ES-I3 (cell line): Measurements from ENCODE around the gene MTX1.
"Not testable (repeated sequence)": the region's sequence is repeated elsewhere in the genome, so short reads cannot be mapped to it uniquely, and the experiment has no call there.

Experiments used
- H3K36me3 ChIP-seq: 2 replicates; pipeline ENCODE4 v1.6.1; 2013; ENCODE audit warnings: mild to moderate bottlenecking, low read length, control low read depth, moderate library complexity; ENCODE audit not compliant: insufficient read depth
- H3K4me1 ChIP-seq: 2 replicates; pipeline ENCODE4 v1.6.1; 2013; ENCODE audit warnings: mild to moderate bottlenecking, control low read depth, low read length; ENCODE audit not compliant: insufficient read depth
- H3K9ac ChIP-seq: 2 replicates; pipeline ENCODE4 v1.6.1; 2013; ENCODE audit warnings: low read depth, mild to moderate bottlenecking, low read length, moderate library complexity
- H3K9me3 ChIP-seq: 2 replicates; pipeline ENCODE4 v1.6.1; 2013; ENCODE audit warnings: mild to moderate bottlenecking, low read length, moderate library complexity; ENCODE audit not compliant: control insufficient read depth, insufficient read depth

The MTX1 gene, protein sequence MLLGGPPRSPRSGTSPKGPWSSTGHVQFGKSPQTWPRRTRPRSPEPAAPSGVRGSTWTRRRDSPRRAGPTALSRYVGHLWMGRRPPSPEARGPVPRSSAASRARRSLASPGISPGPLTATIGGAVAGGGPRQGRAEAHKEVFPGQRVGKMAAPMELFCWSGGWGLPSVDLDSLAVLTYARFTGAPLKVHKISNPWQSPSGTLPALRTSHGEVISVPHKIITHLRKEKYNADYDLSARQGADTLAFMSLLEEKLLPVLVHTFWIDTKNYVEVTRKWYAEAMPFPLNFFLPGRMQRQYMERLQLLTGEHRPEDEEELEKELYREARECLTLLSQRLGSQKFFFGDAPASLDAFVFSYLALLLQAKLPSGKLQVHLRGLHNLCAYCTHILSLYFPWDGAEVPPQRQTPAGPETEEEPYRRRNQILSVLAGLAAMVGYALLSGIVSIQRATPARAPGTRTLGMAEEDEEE

DNA sequence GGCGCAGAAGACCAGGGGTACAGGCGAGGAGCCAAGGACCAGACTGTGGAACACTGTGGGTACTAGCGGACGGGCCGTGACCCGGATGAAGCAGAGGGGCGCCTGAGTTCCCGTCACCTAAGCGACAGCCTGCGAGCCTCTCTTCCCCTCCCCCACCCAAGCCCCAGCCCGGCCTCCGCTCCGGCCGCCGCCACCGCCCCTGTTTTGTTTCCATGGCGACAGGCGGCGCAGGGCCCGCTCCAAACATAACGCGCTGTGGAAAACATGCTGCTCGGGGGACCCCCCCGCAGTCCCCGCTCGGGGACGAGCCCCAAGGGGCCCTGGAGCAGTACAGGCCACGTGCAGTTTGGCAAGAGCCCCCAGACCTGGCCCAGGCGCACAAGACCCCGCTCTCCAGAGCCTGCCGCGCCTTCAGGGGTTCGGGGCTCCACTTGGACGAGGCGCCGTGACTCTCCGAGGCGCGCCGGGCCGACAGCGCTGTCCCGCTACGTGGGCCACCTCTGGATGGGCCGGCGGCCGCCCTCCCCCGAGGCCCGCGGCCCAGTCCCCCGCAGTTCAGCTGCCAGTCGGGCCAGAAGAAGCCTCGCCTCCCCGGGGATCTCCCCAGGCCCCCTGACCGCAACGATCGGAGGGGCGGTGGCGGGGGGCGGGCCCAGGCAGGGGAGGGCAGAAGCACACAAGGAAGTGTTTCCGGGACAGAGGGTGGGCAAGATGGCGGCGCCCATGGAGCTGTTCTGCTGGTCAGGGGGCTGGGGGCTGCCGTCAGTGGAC, at the start of gene MTX1:
Gene MTX1 (plus strand): TSS at position 155 of the 771 bp plus-strand sequence. CDS start 110 bp downstream, at position 265.
- Histone ChIP-seq H3K9ac (peak within 1 kb of the TSS; percentile 59), H3K36me3 (no peaks in the 10 kb centered on the region; the same call in 1 of the 2 replicates), H3K9me3 (no peaks in the 10 kb centered on the region), H3K4me1 (0 out of 2 replicates have a peak, but pooled peaks cover 5% of the 10 kb centered on the region)

DNA sequence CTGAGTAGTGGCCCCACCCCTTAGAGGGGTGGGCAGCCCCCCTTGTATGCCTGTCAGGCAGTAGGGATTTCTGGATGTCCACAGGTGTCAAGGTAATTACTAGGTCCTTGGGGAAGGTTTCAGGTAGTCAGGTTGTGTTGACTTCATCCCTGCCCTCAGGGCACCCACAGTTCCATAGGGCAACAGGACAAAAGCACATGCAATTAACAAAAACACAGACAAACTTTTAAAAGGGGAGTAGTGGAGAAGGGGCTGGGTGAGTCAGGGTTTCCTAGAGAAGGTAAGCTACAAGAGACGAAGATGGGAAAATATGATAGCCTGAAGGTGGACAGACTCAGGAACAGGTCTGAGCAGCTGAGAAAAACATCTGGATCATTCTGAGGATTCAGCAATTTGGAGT, 49.5 kb upstream of the MTX1 start:
- H3K36me3 ChIP-seq, result no peaks in the 10 kb centered on the region
- H3K4me1 ChIP-seq, result no peaks in the 10 kb centered on the region

GRCh38 chr1:155160128-155160527, 48.4 kb upstream of the MTX1 start:
- no peaks in the 10 kb centered on the region for H3K36me3 ChIP-seq
- no peaks in the 10 kb centered on the region for H3K4me1 ChIP-seq
- H3K9ac ChIP-seq, result no peak overlapping the region
- no peaks in the 10 kb centered on the region for H3K9me3 ChIP-seq

More for the DNA sequence above, 49.5 kb upstream of the MTX1 start:
- no peak overlapping the region for H3K9ac ChIP-seq
- no peaks in the 10 kb centered on the region for H3K9me3 ChIP-seq

GRCh38 chr1:155162631-155163030, 45.9 kb upstream of the MTX1 start:
- H3K9me3 ChIP-seq, H3K36me3 ChIP-seq, H3K4me1 ChIP-seq, H3K9ac ChIP-seq: not testable (repeated sequence)

DNA sequence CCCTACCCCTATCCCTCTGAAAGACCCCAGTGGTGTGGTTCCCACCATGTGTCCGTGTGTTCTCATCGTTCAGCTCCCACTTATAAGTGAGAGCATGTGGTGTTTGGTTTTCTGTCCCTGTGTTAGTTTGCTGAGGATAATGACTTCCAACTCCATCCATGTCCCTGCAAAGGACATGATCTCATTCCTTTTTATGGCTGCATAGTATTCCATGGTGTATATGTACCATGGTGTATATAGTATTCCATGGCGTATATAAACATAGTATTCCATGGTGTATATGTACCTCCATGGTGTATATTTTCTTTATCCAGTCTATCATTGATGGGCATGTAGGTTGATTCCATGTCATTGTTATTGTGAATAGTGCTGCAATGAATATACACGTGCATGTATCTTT, 44.7 kb upstream of the MTX1 start:
- H3K4me1 ChIP-seq, H3K9ac ChIP-seq, H3K36me3 ChIP-seq: not testable (repeated sequence)

DNA sequence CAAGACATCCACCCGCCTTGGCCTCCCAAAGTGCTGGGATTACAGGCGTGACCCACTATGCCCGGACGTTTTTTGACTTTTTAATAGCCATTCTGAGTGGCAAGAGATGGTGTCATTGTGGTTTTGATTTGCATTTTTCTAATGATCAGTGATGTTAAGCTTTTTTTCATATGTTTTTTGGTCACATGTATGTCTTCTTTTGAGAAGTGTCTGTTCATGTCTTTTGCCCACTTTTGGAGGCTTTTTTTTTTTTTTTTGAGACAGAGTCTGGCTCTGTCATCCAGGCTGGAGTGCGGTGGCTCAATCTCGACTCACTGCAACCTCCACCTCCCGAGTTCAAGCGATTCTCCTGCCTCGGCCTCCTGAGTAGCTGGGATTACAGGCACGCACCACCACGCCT, 43.9 kb upstream of the MTX1 start:
- H3K9me3 ChIP-seq, H3K36me3 ChIP-seq, H3K9ac ChIP-seq, H3K4me1 ChIP-seq: not testable (repeated sequence)

More for the DNA sequence above, 44.7 kb upstream of the MTX1 start:
- not testable (repeated sequence) for H3K9me3 ChIP-seq

DNA sequence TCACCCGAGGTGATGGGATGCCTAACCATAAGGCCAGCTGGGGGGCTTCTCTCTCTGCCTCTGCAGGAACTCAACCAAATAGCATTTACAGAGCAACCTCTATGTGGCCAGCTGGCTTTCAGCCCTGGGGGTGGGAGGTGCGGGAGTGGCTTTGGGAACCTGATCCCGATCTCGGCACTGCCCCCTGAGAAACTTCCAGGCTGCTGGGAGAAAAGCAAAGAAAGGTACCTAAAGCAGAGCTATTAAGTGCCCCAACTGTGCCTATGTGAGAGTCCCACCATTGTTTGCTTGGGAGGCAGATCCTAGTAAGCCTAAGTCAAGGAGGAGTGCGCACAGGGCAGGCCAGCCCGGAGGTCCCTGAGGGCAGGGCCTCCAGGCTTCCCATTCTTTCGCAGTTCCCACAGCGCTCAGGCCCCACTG, 42.4 kb upstream of the MTX1 start:
- peak overlapping the region; percentile 28; the same call in 1 of the 2 replicates for H3K9ac ChIP-seq
- H3K9me3 ChIP-seq, result no peaks in the 10 kb centered on the region
- peaks cover 4% of the 10 kb centered on the region; the same call in 1 of the 2 replicates for H3K4me1 ChIP-seq
- no peaks in the 10 kb centered on the region for H3K36me3 ChIP-seq

DNA sequence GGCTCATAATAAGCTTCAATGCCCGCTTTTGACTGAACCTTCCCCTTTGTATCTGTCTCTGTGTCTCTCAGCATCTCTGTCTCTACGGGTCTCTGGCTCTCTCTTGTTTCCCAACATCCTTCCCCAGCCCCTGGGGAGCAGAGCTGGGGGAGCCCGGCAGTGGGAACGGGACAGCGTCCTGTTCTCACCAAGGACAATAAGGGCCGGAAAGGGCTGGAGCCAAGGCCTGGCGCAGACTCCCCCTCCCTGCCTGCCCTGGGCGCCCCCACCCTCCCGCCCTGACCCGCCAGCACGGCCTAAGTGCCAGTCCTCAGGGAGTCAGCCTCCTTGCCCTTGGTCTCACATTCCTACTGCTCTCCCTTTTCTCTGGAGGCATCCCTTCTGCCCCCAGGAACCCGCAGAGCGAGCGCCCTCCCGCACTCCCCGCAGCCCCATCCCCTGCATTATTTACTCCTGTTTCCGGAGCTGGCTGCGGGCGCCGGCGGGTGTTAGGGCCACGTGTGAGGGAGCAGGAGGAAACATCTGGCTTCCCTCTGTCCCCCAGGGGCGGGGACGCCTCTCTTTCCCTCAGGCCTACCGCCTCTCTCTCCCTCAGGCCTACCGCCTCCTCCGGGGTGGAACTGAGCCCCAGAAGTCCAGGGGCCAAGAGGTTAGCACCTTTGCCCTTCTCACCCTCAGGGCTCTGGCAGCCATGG, 41.9 kb upstream of the MTX1 start:
- Histone ChIP-seq H3K9ac (peak overlapping the region; percentile 28; the same call in 1 of the 2 replicates), H3K4me1 (peaks cover 4% of the 10 kb centered on the region; the same call in 1 of the 2 replicates), H3K36me3 (no peaks in the 10 kb centered on the region), H3K9me3 (no peaks in the 10 kb centered on the region)

DNA sequence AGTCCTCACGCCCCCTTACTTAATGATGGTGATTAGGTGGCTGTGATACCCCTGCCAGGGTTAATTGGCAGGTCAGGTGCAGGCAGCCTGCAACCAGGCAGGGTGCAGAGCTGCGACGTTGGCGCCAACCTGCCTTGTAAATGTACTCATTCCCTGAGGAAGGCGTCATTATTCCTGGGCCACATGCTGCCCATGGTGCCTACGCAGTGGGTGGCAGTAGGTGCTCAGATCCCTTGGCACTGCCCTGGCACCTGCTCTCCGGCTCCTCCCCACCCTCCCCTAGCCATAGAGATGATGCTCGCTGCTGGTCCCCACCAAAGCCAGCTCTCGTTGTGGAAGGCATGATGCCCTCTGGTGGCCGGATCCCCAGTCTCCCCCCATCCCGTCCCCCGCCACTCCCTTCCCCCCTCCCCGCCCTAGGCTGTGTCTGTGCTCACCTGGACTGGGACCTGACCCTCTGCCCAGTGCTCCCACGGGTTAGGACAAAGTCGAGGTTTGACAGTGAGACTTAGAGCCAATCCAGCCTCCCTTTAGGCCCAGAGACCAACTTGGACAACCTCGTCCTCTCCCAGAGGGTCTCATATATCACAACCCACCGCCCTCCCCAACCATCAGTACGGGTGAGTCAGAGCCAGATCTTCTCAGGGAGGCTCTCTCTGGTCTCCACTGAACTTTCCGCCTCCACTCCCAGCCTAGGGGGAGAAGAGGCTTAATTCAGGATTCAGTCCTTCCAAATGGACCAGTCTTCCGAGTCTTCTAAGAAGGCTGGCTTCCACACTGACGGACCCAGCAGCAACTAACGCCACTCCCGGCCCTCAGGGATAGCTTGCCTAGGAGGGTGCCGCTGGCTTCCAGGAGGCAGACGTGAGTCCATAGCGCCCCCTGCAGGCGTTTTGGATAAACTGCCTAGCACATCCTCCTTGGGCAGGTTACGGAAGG, 41.1 kb upstream of the MTX1 start:
- no peaks in the 10 kb centered on the region for H3K36me3 ChIP-seq
- H3K9me3 ChIP-seq, result no peaks in the 10 kb centered on the region
- peaks cover 4% of the 10 kb centered on the region; the same call in 1 of the 2 replicates for H3K4me1 ChIP-seq
- H3K9ac ChIP-seq, result peak overlapping the region; percentile 51

GRCh38 chr1:155168105-155168445, 40.4 kb upstream of the MTX1 start:
- H3K9me3 ChIP-seq, H3K4me1 ChIP-seq, H3K9ac ChIP-seq, H3K36me3 ChIP-seq: not testable (repeated sequence)

- H3K9me3 ChIP-seq, result no peaks in the 10 kb centered on the region
These were observed 39.9 kb upstream of the MTX1 start for GRCh38 chr1:155168456-155169210.

DNA sequence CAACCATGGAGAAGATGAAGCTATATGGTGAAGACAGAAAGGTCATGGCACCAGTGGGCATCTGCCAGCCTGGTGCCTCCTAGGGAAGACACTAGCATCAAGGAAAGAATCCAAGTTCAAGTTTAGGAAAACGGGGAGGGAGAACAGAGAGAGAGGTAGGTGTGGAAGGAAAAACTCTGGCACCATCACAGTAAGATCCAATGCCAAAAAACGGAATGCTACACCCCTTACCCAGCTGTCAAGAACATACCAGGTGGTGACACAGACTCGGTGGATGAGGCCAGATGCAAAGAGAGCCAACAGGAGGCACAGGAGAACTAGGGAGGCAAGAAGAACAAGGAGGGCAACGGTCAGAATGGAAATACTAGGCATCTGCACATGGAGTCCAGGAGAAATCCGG, 39.0 kb upstream of the MTX1 start:
- Histone ChIP-seq H3K9ac (no peak overlapping the region), H3K36me3 (no peaks in the 10 kb centered on the region), H3K9me3 (no peaks in the 10 kb centered on the region), H3K4me1 (peaks cover 4% of the 10 kb centered on the region; the same call in 1 of the 2 replicates)

More at GRCh38 chr1:155168456-155169210, 39.9 kb upstream of the MTX1 start:
- H3K36me3 ChIP-seq, result no peaks in the 10 kb centered on the region
- no peak overlapping the region for H3K9ac ChIP-seq
- peaks cover 4% of the 10 kb centered on the region; the same call in 1 of the 2 replicates for H3K4me1 ChIP-seq
